ENCODE measurements around the gene DTYMK. TPM values are rescaled to one million over a fixed set of nuclear protein-coding genes. Genes with fewer than 3 reads are reported as not detected.

The DTYMK gene
- polyA plus RNA-seq, 1 donor: 25.5 TPM

DNA sequence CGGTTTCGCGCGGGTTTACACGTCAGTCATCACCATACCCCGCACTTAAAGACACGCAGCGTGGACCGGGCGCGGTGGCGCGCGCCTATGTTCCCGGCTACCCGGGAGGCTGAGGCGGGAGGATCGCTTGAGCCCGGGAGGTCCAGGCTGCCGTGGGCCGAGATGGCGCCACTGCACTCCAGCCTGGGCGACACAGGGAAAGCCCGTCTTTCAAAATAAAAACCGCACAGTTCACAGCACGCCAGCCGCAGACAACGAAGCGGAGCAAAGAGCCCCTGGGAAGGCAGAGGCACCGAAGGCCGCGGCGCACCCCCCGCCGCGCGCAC is 328 bp downstream of the DTYMK start:
- H3K4me1 ChIP-seq (ENCODE audit: control insufficient read depth, insufficient read depth, low read length): peaks cover 7% of the 10 kb centered on the region
- H3K27me3 ChIP-seq (ENCODE audit: control insufficient read depth, insufficient read depth, low read length): no peaks in the 10 kb centered on the region
- H3K36me3 ChIP-seq (ENCODE audit: control insufficient read depth, insufficient read depth, low read length): peaks cover 36% of the 10 kb centered on the region
- no peak overlapping the region for H3K27ac ChIP-seq (ENCODE audit: low read length)
- H3K9me3 ChIP-seq (ENCODE audit: control insufficient read depth, low read depth, low read length): no peaks in the 10 kb centered on the region
- peak overlapping the region; percentile 98 for H3K4me3 ChIP-seq (ENCODE audit: low read length)
- no peak for DNase-seq
- WGBS (ENCODE audit: insufficient coverage, low lambda C conversion rate): no CpG with 5 or more reads among the region's 37 CpGs

DNA sequence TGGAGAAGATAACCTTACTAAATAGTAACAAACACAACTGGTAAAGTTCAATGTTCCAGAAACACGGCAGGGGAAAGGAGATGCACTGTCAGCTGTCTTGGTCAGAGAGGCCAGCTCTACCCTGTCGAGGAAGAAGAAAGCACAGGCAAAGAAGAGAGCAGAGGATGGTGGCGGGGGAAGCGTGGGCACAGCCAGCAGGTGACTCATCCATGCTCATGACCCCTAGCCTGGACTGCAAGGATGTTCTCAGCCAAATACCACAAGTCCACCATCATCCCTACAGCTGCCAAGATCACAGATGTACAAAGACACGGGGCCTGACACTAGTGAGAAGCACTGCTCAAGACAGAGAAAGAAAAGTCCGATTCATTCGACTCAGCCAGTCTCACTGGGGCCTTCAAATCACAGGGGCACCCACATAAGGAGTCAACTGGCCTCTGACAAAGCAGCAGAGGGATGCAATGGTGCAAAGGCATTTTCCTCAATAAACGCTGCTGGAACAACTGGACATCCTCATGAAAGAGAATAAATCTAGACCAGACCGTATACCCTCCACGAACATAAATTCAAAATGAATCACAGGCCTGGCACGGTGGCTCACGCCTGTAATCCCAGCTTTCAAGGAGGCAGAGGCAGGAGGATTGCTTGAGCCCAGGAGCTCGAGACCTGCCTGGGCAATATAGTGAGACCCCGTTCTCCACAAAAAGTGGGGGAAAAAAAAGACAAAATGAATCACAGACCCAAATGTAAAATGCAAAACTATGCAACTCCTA is 5.6 kb downstream of the DTYMK start:
- Histone ChIP-seq H3K4me1 (ENCODE audit: control insufficient read depth, insufficient read depth, low read length) (no peaks in the 10 kb centered on the region), H3K27ac (ENCODE audit: low read length) (no peak overlapping the region), H3K27me3 (ENCODE audit: control insufficient read depth, insufficient read depth, low read length) (no peaks in the 10 kb centered on the region), H3K9me3 (ENCODE audit: control insufficient read depth, low read depth, low read length) (no peaks in the 10 kb centered on the region), H3K4me3 (ENCODE audit: low read length) (no peak overlapping the region), H3K36me3 (ENCODE audit: control insufficient read depth, insufficient read depth, low read length) (peaks cover 53% of the 10 kb centered on the region)
- no peak for DNase-seq
- no CpG with 5 or more reads among the region's 14 CpGs for WGBS (ENCODE audit: insufficient coverage, low lambda C conversion rate)

DNA sequence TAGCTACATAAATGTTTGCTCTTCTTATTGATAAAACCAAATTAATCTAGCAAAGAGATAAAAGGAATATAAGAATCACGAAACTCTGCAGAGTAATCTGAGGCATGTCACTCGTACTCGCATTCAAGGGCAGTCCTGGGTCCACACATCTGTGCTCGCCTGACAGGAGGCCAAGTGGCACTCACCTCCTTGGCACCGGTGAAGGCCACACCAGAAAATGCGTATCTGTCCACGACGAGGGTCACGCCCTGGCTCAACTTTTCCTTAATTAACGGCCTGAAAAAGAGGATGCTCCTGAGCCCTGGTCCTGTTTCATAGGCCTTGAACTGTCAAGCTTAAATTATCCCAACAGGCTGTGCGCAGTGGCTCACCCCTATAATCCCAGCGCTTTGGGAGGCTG is 6.6 kb downstream of the DTYMK start:
- H3K9me3 ChIP-seq (ENCODE audit: control insufficient read depth, low read depth, low read length): no peaks in the 10 kb centered on the region
- WGBS (ENCODE audit: insufficient coverage, low lambda C conversion rate): no CpG with 5 or more reads among the region's 12 CpGs
- no peaks in the 10 kb centered on the region for H3K27me3 ChIP-seq (ENCODE audit: control insufficient read depth, insufficient read depth, low read length)
- no peak overlapping the region for H3K4me3 ChIP-seq (ENCODE audit: low read length)
- H3K36me3 ChIP-seq (ENCODE audit: control insufficient read depth, insufficient read depth, low read length): peaks cover 60% of the 10 kb centered on the region
- no peak overlapping the region for H3K27ac ChIP-seq (ENCODE audit: low read length)
- no peaks in the 10 kb centered on the region for H3K4me1 ChIP-seq (ENCODE audit: control insufficient read depth, insufficient read depth, low read length)
- DNase-seq: no peak

DNA sequence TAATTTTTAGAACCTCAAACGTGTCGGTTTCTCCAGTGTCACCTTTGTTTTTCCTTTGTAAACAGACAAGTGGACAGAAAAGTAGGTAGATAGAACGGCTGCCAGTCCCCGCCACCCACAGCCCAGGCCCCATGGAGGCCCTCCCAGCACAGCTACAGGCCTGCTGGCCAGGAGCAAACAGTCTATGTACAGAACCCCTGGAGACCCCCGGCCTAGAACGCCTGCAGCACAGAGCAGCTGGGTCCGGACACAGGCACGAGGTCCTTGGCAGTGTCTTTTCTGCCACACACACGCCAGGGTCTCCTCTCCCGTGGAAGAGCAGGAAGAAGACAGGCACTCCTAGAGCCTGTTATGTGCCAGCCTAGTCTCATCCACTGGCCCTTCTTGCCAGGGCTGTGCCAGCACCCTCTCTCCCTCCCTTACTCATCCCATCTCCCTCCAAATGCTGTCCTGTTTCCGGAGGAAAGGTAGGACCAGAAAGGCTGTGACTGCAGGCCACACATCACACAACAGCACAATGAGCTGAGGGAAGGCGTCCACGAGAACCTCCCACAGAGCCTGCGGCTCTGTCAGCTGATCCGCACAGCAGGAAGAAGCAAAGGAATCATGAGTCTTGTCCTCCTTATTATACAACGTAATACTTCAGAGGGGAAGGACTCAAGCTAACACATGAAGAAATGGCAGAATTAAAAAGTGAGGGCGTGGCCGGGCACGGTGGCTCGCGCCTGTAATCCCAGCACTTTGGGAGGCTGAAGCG is 7.7 kb downstream of the DTYMK start:
- Histone ChIP-seq H3K9me3 (ENCODE audit: control insufficient read depth, low read depth, low read length) (no peaks in the 10 kb centered on the region), H3K4me1 (ENCODE audit: control insufficient read depth, insufficient read depth, low read length) (no peaks in the 10 kb centered on the region), H3K4me3 (ENCODE audit: low read length) (no peak overlapping the region), H3K36me3 (ENCODE audit: control insufficient read depth, insufficient read depth, low read length) (peaks cover 58% of the 10 kb centered on the region), H3K27ac (ENCODE audit: low read length) (no peak overlapping the region), H3K27me3 (ENCODE audit: control insufficient read depth, insufficient read depth, low read length) (no peaks in the 10 kb centered on the region)
- 80% methylated on average over 1 of the region's 22 CpGs for WGBS (ENCODE audit: insufficient coverage, low lambda C conversion rate)
- DNase-seq: no peak

DNA sequence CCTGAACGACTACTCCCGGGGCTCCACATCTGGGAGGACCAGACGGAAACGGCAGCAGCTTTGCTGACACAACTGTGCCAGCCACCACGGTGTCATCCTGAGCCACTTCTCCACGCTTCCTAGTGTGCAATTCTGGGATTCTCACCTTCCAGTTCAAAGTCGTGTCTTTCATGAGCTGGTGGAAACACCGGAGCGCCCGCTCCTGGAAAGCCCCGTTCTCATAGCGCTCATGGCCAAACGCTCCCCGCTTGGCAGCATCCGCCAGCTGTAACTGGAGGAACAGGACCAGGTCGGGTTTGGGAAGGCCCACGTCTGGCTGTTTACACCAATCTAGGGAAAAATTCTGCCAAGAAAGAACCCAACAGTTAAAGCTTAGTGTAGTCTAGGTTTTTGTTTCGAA is 8.3 kb downstream of the DTYMK start:
- Histone ChIP-seq H3K27ac (ENCODE audit: low read length) (no peak overlapping the region), H3K4me1 (ENCODE audit: control insufficient read depth, insufficient read depth, low read length) (no peaks in the 10 kb centered on the region), H3K27me3 (ENCODE audit: control insufficient read depth, insufficient read depth, low read length) (no peaks in the 10 kb centered on the region), H3K36me3 (ENCODE audit: control insufficient read depth, insufficient read depth, low read length) (peaks cover 56% of the 10 kb centered on the region), H3K4me3 (ENCODE audit: low read length) (no peak overlapping the region), H3K9me3 (ENCODE audit: control insufficient read depth, low read depth, low read length) (no peaks in the 10 kb centered on the region)
- WGBS (ENCODE audit: insufficient coverage, low lambda C conversion rate): 100% methylated on average over 1 of the region's 18 CpGs
- DNase-seq: no peak

DNA sequence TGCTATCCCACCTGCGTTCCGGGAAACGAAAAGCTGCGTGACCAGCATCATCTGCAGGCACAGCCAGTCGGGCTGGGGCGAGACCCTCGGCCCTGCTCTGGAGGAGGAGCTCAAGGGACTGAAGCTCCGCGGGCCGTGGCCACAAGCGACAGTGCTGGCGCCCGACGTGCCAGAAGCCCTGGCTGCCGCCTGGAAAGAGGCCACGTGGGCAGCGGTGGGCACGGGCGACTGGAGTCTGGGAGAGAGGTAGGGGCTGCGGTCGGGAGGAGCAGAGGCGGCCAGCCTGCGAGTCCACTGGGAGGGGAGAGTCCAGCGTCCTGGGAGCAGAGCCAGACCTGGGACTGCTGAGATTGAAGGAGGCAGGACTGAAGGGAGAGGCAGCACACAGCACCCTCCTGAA is 9.2 kb downstream of the DTYMK start:
- Histone ChIP-seq H3K36me3 (ENCODE audit: control insufficient read depth, insufficient read depth, low read length) (peaks cover 57% of the 10 kb centered on the region), H3K4me1 (ENCODE audit: control insufficient read depth, insufficient read depth, low read length) (no peaks in the 10 kb centered on the region), H3K9me3 (ENCODE audit: control insufficient read depth, low read depth, low read length) (no peaks in the 10 kb centered on the region), H3K4me3 (ENCODE audit: low read length) (no peak overlapping the region), H3K27ac (ENCODE audit: low read length) (no peak overlapping the region), H3K27me3 (ENCODE audit: control insufficient read depth, insufficient read depth, low read length) (no peaks in the 10 kb centered on the region)
- DNase-seq: no peak
- no CpG with 5 or more reads among the region's 24 CpGs for WGBS (ENCODE audit: insufficient coverage, low lambda C conversion rate)

DNA sequence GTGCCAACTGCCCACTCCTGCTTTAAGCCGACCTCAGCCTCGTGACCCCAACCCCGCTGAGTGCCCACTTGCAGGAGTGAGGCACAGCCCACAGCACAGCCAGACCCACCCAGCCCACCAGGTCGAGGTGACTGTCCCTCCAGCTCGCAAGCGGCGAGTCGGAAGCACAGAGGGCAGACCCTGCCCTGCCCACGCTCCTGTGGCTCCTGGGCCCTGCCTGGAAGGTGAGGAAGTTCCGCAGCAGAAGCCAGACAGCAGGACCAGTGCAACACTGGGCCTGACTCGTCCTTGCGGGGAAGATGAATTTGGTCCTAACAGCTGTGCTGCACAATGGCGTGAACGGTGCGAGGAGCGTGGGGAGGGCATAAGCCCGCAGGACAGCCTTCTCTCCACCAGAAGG is 9.9 kb downstream of the DTYMK start:
- H3K27me3 ChIP-seq (ENCODE audit: control insufficient read depth, insufficient read depth, low read length): no peaks in the 10 kb centered on the region
- H3K4me3 ChIP-seq (ENCODE audit: low read length): no peak overlapping the region
- H3K4me1 ChIP-seq (ENCODE audit: control insufficient read depth, insufficient read depth, low read length): no peaks in the 10 kb centered on the region
- H3K36me3 ChIP-seq (ENCODE audit: control insufficient read depth, insufficient read depth, low read length): peaks cover 64% of the 10 kb centered on the region
- no peak overlapping the region for H3K27ac ChIP-seq (ENCODE audit: low read length)
- 100% methylated on average over 3 of the region's 17 CpGs for WGBS (ENCODE audit: insufficient coverage, low lambda C conversion rate)
- H3K9me3 ChIP-seq (ENCODE audit: control insufficient read depth, low read depth, low read length): no peaks in the 10 kb centered on the region
- no peak for DNase-seq

DNA sequence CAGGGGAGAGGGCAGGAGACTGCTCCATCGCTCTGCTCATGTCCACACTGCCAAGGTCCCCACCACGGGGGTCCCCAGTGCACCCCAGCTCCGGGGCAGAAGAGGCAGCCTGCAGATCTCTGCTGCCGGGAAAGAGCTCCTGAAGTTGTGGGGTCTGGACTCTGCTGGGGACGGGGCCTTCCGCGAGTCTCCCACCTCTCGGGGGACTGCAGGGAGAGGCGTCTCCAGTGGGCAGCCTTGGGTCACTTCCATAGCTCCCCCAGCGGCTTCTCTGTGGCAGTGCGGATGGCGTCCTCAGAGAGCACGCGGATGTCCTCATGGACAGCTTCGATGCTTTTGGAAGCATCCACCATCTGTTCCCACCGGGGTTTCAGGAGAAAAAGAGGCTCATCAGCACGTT is 10.7 kb downstream of the DTYMK start:
- no peaks in the 10 kb centered on the region for H3K9me3 ChIP-seq (ENCODE audit: control insufficient read depth, low read depth, low read length)
- H3K36me3 ChIP-seq (ENCODE audit: control insufficient read depth, insufficient read depth, low read length): peaks cover 67% of the 10 kb centered on the region
- no CpG with 5 or more reads among the region's 17 CpGs for WGBS (ENCODE audit: insufficient coverage, low lambda C conversion rate)
- H3K4me1 ChIP-seq (ENCODE audit: control insufficient read depth, insufficient read depth, low read length): no peaks in the 10 kb centered on the region
- no peak overlapping the region for H3K4me3 ChIP-seq (ENCODE audit: low read length)
- no peak overlapping the region for H3K27ac ChIP-seq (ENCODE audit: low read length)
- H3K27me3 ChIP-seq (ENCODE audit: control insufficient read depth, insufficient read depth, low read length): no peaks in the 10 kb centered on the region
- DNase-seq: no peak

DNA sequence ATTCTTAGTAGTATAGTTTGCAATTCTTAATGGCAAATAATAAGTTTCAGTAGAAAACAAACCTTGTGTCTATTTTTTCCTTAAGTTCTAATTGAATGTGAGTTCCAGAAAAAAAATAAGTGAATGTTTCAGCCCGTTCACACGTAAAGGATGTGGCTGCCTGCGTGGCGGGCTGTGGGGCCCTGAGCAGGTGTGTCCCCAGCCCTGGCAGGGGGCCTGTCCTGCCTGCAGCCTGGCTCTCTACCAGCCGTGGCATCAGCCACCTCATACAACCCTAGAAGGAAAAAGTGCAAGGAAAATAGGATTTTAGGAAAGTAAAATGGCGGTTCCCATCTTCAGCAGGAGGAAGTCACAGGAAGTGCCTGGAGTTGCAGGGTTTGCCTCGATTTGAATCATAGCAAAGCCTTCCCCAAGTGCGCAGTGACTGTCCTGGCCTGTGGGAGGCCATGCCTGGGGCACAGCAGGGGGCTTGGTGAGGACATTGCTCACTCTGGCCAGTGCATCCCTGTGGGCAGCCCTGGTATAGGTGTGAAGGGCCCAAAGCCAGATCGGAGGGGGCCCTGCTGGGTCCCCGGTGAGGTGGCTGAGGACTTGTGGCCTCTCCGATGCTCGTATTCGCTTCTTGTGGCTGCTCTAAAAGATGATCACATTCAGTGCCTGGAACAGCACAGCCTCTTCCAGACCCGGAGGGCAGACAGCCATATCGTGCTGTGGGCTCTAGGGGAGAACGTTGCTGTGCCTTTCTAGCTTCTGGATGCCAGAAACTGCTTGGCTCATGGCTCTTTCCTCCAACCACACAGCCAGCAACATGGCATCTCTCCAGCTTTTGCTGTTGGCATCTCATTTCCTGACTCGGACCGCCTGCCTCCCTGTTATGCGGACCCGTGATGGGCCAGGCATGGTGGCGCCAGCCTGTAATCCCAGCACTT is 12.6 kb downstream of the DTYMK start:
- Histone ChIP-seq H3K27me3 (ENCODE audit: control insufficient read depth, insufficient read depth, low read length) (no peaks in the 10 kb centered on the region), H3K4me3 (ENCODE audit: low read length) (no peak overlapping the region), H3K4me1 (ENCODE audit: control insufficient read depth, insufficient read depth, low read length) (no peaks in the 10 kb centered on the region), H3K36me3 (ENCODE audit: control insufficient read depth, insufficient read depth, low read length) (peaks cover 71% of the 10 kb centered on the region), H3K9me3 (ENCODE audit: control insufficient read depth, low read depth, low read length) (no peaks in the 10 kb centered on the region), H3K27ac (ENCODE audit: low read length) (no peak overlapping the region)
- no peak for DNase-seq
- no CpG with 5 or more reads among the region's 21 CpGs for WGBS (ENCODE audit: insufficient coverage, low lambda C conversion rate)

DNA sequence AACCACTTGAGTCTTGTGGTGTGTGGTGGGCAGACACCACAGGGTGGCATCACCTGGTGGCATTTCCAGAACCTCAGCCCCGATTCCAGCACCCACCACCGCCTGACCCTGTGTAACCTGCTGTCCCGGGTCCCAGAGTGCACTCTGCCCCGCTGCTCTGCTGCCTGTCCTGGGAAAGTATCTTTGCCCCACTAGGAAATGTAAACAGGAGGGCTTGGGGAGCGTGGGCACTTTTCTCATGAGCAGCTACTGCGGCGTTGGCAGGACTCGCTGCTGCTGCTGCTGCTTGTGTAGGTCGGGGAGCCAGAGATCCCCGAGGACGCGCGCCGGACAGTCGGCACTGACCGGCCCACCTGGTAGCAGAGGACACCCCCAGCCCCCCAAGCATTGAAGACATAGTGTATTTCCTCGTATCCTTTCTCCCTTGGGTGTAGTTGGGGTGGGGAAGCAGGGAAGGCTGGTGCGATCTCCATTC is 13.4 kb downstream of the DTYMK start:
- Histone ChIP-seq H3K4me1 (ENCODE audit: control insufficient read depth, insufficient read depth, low read length) (no peaks in the 10 kb centered on the region), H3K9me3 (ENCODE audit: control insufficient read depth, low read depth, low read length) (no peaks in the 10 kb centered on the region), H3K4me3 (ENCODE audit: low read length) (no peak overlapping the region), H3K27me3 (ENCODE audit: control insufficient read depth, insufficient read depth, low read length) (no peaks in the 10 kb centered on the region), H3K27ac (ENCODE audit: low read length) (no peak overlapping the region), H3K36me3 (ENCODE audit: control insufficient read depth, insufficient read depth, low read length) (peaks cover 72% of the 10 kb centered on the region)
- no CpG with 5 or more reads among the region's 18 CpGs for WGBS (ENCODE audit: insufficient coverage, low lambda C conversion rate)
- DNase-seq: no peak
